HG02642 (cell line): ENCODE measurements around the gene SH2D3A.
"Not testable (repeated sequence)": the region's sequence is repeated elsewhere in the genome, so short reads cannot be mapped to it uniquely, and the experiment has no call there.

ENCODE experiments used
- ATAC-seq: cut with Tn5 transposase; IDR thresholded peaks from one replicate; pipeline ENCODE4 v1.9.1; 2021; ENCODE audit warnings: mild to moderate bottlenecking; ENCODE audit not compliant: unreplicated experiment, poor library complexity

SH2D3A gene

DNA sequence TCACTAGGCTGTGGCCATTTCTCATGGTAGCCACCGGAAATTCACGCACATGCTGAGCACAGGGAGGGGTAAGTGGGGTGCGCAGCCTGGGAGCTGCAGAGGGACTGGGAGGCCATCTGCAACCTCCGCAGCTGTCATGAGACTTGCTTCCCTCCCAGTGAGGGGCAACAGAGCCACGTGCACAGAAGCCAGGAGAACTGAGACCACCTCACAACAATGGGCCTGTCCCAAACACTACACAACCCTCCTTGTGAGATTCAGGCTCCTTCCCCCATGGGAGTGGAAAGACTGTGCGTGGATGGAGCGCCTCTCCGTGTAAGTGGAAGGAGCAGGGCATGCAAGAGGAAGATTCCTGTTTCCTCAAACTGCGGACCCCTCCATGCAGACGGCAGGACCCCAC is 55.6 kb downstream of the SH2D3A start:
- no peak for ATAC-seq

DNA sequence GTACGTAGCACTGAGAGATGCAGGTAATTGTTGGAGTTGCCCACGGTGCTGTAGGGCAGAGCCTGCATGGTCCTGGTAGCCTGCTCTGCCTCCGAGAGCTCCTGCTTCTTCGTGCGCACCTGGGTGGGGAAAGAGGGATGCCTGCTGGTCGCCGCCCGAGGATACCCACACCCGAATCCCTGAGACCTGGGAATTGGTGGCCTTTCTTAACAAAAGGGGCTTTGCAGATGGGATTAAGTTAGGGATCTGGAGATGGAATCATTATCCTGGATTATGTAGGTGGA is 56.2 kb downstream of the SH2D3A start:
- no peak for ATAC-seq

GRCh38 chr19:6710273-6711077 is 56.8 kb downstream of the SH2D3A start:
- no peak for ATAC-seq

DNA sequence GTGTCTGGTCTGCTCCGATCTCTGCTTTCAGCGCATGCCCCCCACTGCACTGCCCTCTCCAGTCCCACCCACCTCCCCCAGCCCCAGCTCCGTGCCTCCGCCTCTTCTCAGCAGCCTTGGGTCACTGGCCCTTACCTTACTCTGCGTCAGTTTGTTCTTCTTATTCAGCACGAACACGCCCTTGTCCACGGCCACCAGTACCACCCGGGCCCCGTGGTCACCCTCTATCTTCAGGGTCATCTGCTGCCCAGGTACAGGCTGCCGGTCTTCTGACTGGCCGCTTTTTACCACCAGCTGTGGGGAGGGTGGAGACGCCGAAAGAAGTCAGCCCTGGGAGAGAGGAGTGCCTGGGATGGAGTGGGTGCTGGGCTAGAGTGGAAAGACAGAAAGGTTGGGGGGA is 57.7 kb downstream of the SH2D3A start:
- ATAC-seq: no peak

DNA sequence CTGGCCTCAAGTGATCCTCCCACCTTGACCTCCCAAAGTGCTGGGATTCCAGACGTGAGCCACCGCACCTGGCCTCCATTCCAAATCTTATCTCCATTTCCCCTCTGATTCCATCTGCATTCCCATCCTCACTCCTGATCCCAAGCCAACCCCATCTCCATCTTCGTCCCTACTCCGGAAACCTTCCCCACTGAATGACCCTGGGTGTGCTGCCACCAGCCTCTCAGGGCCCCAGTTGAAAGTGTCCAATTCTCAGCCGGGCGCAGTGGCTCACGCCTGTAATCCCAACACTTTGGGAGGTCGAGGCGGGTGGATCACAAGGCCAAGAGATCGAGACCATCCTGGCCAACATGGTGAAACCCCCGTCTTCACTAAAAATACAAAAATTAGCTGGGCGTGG is 58.3 kb downstream of the SH2D3A start:
- ATAC-seq: not testable (repeated sequence)

- ATAC-seq: no peak
Measured at GRCh38 chr19:6708346-6708745, 58.9 kb downstream of the SH2D3A start.

DNA sequence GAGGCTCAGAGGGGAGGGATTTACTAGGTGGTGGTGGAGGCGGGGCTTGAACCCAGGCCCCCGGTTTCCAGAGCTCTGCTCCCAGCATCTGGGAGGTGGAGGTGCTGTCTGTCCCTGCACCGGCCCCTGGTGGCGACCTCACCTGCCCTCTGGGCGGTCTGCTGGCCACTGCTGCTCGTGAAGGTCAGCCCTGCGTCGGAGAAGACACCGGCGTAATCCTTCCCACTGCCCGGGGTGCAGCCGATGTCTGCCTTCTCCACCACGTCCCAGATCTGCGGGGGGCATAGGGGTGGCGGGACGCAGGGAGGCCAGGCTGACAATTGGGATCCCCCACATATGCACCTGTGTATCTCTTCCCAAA is 59.6 kb downstream of the SH2D3A start:
- no peak for ATAC-seq

DNA sequence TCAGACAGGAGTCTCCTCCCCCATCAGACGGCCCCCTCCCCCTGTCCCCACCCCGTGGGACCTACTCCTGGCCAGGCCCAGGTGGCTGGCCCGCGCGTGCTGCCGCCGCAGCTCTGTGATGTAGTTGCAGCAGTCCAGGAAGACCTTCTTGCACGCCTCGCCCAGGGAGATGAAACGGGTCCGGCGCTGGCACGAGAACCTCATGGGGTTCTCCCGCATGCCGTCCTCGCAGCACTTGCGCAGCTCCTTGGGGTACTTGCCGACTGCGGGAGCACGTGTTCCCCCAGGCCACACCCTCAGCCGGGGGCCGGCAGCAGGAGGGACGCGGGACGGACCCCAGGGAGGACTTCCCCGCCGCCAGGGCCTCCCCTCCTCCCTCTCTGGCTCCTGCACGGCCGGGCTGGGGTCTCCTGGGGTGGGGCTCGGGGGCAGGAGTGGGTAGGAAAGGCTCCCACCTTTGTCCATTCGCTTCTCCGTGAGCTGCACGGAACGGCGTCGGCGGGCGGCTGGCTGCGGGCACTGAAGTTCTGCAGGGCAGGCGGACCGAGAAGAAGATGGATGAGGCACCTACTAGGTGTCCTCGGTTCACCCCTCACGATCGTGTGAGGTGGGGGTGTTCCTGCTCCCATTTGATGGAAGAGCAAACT is 60.1 kb downstream of the SH2D3A start:
- ATAC-seq: no peak

GRCh38 chr19:6706633-6706958 is 60.6 kb downstream of the SH2D3A start:
- ATAC-seq: no peak

- ATAC-seq: no peak
Measured at GRCh38 chr19:6705931-6706632, 61.2 kb downstream of the SH2D3A start.
